Activated T-cell treated with anti-CD3 and anti-CD28 coated beads for 1 hour (primary cell): Measurements from ENCODE around the gene DLG1.
"Not testable (repeated sequence)": the region's sequence is repeated elsewhere in the genome, so short reads cannot be mapped to it uniquely, and the experiment has no call there.

Experiments used
- DNase-seq: peaks from one replicate; pipeline ENCODE4 v3.0.0-alpha.2; 2020; ENCODE audit warnings: low read depth

DLG1 gene

DNA sequence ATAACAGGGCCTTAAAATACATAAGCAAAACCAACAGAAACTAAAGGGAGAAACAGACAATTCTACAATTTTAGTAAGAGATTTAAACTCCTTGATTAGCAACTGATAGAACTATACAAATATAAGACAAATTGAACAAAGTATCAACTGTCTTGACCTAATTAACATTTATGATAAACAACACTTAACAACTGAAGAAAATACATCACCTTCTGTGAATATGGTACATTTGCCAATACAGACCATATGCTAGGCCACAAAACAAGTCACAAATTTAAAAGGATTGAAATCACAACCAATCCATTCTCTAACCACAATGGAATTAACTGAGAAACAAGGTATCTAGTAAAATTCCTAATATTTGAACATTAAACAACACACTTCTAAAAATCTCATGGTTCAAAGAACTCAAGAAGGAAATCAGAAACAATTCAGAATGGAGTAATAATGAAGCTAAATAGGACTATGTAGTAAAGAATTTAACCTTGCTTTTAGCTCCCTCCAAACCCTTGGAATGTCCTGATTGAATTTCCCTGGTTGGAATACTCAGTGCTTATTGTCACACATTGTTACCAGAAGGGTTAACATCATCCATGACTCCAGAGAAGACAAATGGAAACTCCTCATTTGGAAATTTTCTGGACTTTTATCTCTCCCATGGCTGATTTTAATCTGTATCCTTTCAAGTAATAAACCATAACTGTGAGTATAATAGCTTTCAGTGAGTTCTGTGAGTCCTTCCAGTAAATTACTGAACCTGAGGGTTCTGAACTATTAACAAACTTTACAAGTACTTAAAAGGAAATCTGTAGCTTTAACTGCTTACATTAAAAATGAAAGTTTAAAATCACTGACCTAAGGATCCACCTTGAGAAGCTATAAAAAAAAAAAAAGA is 88.8 kb downstream of the DLG1 start:
- DNase-seq = no peak

DNA sequence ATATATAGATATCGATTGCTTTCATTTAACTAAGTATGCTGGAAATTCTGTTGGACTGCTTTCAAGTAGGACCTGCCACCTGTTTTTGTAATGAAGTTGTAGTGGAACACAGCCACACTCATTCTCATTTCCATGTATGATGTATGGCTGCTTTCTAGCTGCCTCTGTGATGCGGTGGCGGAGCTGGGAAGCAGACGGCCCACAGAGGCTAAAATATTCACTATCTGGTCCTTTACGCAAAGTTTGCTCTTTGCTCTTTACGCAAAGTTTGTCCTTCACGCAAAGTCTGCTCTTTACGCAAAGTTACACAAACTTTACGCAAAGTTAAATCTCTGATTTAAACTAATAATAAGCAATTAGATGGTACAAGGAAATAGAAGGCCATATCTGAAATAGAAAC is 91.5 kb downstream of the DLG1 start:
- DNase-seq = no peak

GRCh38 chr3:197205675-197206074 is 92.7 kb downstream of the DLG1 start:
- DNase-seq = no peak

- DNase-seq = no peak
Observed at GRCh38 chr3:197205265-197205664, 93.1 kb downstream of the DLG1 start.

- no peak for DNase-seq
Observed at GRCh38 chr3:197204736-197205135, 93.7 kb downstream of the DLG1 start.

- no peak for DNase-seq
Observed at GRCh38 chr3:197203714-197204146, 94.7 kb downstream of the DLG1 start.

- no peak for DNase-seq
Observed at GRCh38 chr3:197202694-197203093, 95.7 kb downstream of the DLG1 start.

DNA sequence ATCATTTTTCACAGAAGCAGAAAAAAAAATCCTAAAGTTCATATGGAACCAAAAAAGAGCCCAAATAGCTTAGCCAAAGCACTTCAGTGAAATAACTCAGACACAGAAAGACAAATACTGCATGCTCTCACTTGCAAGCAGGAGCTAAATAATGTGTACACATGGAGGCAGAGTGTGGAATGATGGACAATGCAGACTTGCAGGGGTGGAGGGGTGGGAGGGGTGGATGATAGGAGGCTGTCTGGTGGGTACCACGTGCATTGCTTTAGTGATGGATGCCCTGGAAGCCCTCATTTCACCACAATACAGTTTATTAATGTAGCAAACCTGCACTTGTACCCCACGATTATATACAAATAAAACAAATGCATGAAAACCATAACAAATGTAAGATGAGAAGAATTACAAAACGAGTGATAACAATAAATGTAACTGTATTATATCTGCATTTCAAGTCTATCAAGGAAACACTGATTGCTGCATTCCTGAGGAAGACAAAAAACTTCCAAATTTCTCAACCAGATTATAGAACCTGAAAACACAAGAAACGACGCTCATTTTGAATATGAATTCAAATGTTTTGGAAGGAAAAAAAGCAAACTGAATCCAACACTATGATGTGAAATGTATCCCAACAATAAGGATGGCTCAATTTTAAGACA is 96.5 kb downstream of the DLG1 start:
- DNase-seq = no peak

DNA sequence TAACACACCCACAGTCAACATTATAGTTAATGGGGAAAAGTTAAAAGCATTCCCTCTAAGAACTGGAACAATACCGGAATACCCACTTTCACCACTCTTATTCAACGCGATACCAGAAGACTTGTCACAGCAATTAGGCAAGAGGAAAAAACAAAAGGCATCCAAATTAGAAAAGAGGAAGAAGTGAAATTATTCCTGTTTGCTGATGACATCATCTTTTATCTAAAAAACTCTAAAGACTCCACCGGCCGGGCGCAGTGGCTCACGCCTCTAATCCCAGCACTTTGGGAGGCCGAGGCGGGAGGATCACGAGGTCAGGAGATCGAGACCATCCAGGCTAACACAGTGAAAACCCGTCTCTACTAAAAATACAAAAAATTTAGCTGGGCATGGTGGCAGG is 97.6 kb downstream of the DLG1 start:
- not testable (repeated sequence) for DNase-seq

GRCh38 chr3:197197334-197197733 is 101.1 kb downstream of the DLG1 start:
- no peak for DNase-seq

DNA sequence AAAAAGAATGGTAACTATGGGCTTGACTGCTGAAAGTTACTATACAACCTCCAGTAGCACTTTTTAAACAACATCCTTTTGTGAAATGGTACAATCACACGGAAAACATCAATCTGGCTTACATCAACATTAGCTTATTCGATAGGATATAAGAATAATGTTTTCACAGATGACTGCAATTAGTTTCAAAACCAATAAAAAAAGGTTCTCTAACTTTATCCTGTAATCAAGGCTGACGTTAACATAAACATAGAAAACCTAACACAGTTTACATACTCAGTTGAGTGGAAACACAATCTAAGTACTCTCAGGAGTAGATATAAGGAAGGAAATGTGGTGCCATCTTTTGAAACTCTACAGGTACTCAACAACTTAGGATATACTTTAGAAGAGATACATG is 102.2 kb downstream of the DLG1 start:
- DNase-seq = no peak

DNA sequence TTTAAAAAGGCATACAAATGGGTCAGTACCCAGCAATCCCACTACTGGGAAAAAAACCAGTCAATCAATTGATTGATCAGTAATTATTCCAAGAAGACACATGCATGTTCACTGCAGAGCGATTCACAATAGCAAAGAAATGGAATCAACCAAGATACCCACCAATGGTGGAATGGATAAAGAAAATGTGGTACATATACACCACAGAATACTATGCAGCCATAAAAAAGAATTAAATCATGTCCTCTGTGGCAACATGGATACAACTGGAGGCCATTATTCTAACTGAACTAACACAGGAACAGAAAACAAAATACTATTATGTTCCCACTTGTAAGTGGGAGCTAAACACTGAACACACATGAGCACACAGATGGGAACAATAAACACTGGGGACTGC is 103.1 kb downstream of the DLG1 start:
- DNase-seq = no peak

GRCh38 chr3:197193759-197194158 is 104.7 kb downstream of the DLG1 start:
- not testable (repeated sequence) for DNase-seq

GRCh38 chr3:197191897-197192296 is 106.5 kb downstream of the DLG1 start:
- DNase-seq = no peak

- DNase-seq = no peak
Observed at GRCh38 chr3:197189623-197190022, 108.8 kb downstream of the DLG1 start.

DNA sequence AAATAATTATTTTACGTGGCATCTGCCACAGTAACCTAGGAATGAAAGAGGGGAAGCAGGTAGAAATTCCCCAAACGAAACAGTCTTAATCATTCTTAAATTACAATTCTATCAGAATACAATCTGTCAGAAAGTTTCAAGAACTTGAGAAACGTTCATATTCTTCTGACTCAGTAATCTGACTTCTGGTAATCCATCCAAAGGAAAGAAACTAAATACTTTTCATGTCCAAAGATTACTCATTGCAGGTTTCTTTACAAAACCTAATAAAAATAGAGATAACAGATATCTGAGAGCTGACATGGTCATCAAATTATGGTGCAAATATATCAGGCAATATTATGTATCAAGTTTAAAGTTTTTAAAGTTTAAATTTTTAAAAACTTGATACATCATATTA is 109.4 kb downstream of the DLG1 start:
- no peak for DNase-seq

- no peak for DNase-seq
Observed at GRCh38 chr3:197186887-197187588, 111.4 kb downstream of the DLG1 start.

- DNase-seq = no peak
Observed at GRCh38 chr3:197183582-197183981, 114.8 kb downstream of the DLG1 start.

- no peak for DNase-seq
Observed at GRCh38 chr3:197181741-197182140, 116.7 kb downstream of the DLG1 start.

GRCh38 chr3:197178998-197179397 is 119.4 kb downstream of the DLG1 start:
- DNase-seq = no peak

- DNase-seq = no peak
Observed at GRCh38 chr3:197175503-197175902, 122.9 kb downstream of the DLG1 start.

- DNase-seq = no peak
Observed at GRCh38 chr3:197174927-197175326, 123.5 kb downstream of the DLG1 start.

GRCh38 chr3:197173620-197174019 is 124.8 kb downstream of the DLG1 start:
- DNase-seq = no peak
